GM23248 (cell line): ENCODE results near the gene C20orf202. TPM values are rescaled to one million over a fixed set of nuclear protein-coding genes. Genes with fewer than 3 reads are reported as not detected.

Source experiments
- DNase-seq: peaks from one replicate; pipeline ENCODE4 v3.0.0-alpha.2; 2015
- H2AFZ ChIP-seq: fragments of 200-600 bp; sonication (generic); 2 replicates; pipeline ENCODE4 v1.6.1; 2016; ENCODE audit warnings: antibody characterized with exemption
- H3F3A ChIP-seq: fragments of 200-600 bp; sonication (generic); 2 replicates; pipeline ENCODE4 v1.6.1; 2016; ENCODE audit warnings: mild to moderate bottlenecking, antibody characterized with exemption, mixed run types; ENCODE audit not compliant: insufficient read depth
- H3K27ac ChIP-seq: fragments of 200-600 bp; sonication (generic); 2 replicates; pipeline ENCODE4 v1.5.1; 2016; ENCODE audit warnings: mild to moderate bottlenecking
- H3K27me3 ChIP-seq: fragments of 200-600 bp; sonication (generic); replicated peaks from 2 replicates; pipeline ENCODE4 v1.6.1; 2016; ENCODE audit warnings: mild to moderate bottlenecking; ENCODE audit not compliant: insufficient read depth
- H3K36me3 ChIP-seq: fragments of 200-600 bp; sonication (generic); 2 replicates; pipeline ENCODE4 v1.6.1; 2016; ENCODE audit warnings: low read depth, mild to moderate bottlenecking
- H3K4me1 ChIP-seq: fragments of 200-600 bp; sonication (generic); 2 replicates; pipeline ENCODE4 v1.6.1; 2016; ENCODE audit warnings: mild to moderate bottlenecking; ENCODE audit not compliant: insufficient read depth
- H3K4me2 ChIP-seq: fragments of 200-600 bp; sonication (generic); one replicate; pipeline ENCODE4 v1.6.1; 2016; ENCODE audit warnings: mild to moderate bottlenecking; ENCODE audit not compliant: unreplicated experiment
- H3K4me3 ChIP-seq: fragments of 200-600 bp; sonication (generic); 2 replicates; pipeline ENCODE4 v1.5.1; 2016; ENCODE audit warnings: mild to moderate bottlenecking
- H3K79me2 ChIP-seq: fragments of 200-600 bp; sonication (generic); 2 replicates; pipeline ENCODE4 v1.6.1; 2016; ENCODE audit warnings: mild to moderate bottlenecking; ENCODE audit not compliant: insufficient read depth
- H3K9ac ChIP-seq: fragments of 200-600 bp; sonication (generic); 2 replicates; pipeline ENCODE4 v1.6.1; 2016; ENCODE audit warnings: mild to moderate bottlenecking
- H3K9me2 ChIP-seq: fragments of 200-600 bp; sonication (generic); 2 replicates; pipeline ENCODE4 v1.6.1; 2016; ENCODE audit warnings: mixed run types, mild to moderate bottlenecking, moderate library complexity; ENCODE audit not compliant: insufficient read depth
- H3K9me3 ChIP-seq: fragments of 200-600 bp; sonication (generic); one replicate; pipeline ENCODE4 v1.6.1; 2017; ENCODE audit warnings: low read depth
- H4K20me1 ChIP-seq: fragments of 200-600 bp; sonication (generic); 2 replicates; pipeline ENCODE4 v1.6.0; 2016; ENCODE audit not compliant: insufficient read depth
- EZH2 ChIP-seq: fragments of 200-600 bp; sonication (generic); IDR thresholded peaks from 2 replicates; pipeline ENCODE4 v1.6.1; 2018; ENCODE audit warnings: antibody characterized with exemption, mild to moderate bottlenecking; ENCODE audit not compliant: insufficient read depth, poor library complexity, severe bottlenecking
- EZH2phosphoT487 ChIP-seq: fragments of 200-600 bp; sonication (generic); IDR thresholded peaks from 2 replicates; pipeline ENCODE4 v1.6.1; 2018; ENCODE audit warnings: antibody characterized with exemption, moderate library complexity, mild to moderate bottlenecking, low read depth; ENCODE audit not compliant: insufficient read depth
- WGBS, 2 experiments: methylation state at CpG; one replicate each; pipeline ENCODE4 v1.1.6; 2015 to 2017; ENCODE audit warnings: low lambda C conversion rate in 2 of 2, low coverage in 1 of 2; ENCODE audit errors: missing lambda C conversion rate in 2 of 2; 5-methylcytosine and 5-hydroxymethylcytosine counted together
- in situ Hi-C: fragments of 300-500 bp; cut with MboI; formaldehyde crosslinking; loops from 2 replicates; pipeline ENCODE4 v1.15.0; 2020
- polyA plus RNA-seq: library from polyadenylated mRNA; unstranded; fragments of >200 nt; fragmentation: Nextera tagmentation; extraction: Ambion mirVana; gene quantifications from 2 replicates; pipeline ENCODE4 v1.2.1, GENCODE V29; 2016
- total RNA-seq: library from RNA; depleted of rRNA; stranded (reverse); fragments of >200 nt; shearing (Covaris generic); gene quantifications from 2 replicates; pipeline ENCODE4 v1.2.3, GENCODE V29; 2014

C20orf202 gene
- total and polyA plus RNA-seq, 2 experiments from 2014 or later: not detected

DNA sequence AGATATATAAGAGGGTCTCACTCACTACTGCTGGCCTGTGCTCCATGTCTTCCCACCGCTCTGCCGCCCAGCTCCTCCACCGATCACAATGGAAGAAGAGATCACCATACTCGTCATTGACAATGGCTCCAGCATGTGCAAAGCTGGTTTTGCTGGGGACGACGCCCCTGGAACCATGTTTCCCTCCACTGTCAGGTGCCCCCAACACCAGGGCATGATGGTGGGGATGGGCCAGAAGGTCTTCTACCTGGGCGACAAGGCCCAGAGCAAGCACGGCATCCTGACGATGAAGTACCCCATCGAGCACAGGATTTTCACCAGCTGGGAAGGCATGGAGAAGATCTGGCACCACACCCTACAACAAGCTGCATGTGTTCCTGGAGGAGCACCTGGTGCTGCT, 42.8 kb upstream of the C20orf202 start:
- 92 to 95% methylated on average over 10 of the region's 10 CpGs for WGBS, 2 experiments
- TF ChIP-seq EZH2: no peak
- no peak for TF ChIP-seq EZH2phosphoT487

DNA sequence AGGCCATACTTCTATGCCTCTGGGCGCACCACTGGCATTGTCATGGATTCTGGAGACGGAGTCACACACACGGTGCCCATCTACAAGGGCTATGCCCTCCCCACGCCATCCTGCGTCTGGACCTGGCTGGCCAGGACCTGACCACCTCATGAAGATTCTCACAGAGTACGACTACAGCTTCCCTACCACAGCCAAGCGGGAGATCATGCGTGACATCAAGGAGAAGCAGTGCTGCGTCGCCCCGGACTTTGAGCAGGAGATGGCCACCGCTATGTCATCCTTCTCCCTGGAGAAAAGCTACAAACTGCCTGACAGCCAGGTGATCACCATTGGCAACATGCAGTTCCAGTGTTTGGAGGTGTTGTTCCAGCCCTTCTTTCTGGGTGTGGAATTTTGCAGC, 42.3 kb upstream of the C20orf202 start:
- no peak overlapping the region for H2AFZ ChIP-seq
- no peak for TF ChIP-seq EZH2
- TF ChIP-seq EZH2phosphoT487: no peak
- no peaks in the 10 kb centered on the region for H3K4me1 ChIP-seq
- H4K20me1 ChIP-seq: no peaks in the 10 kb centered on the region
- H3K27me3 ChIP-seq: no peaks in the 10 kb centered on the region
- H3F3A ChIP-seq: no peaks in the 10 kb centered on the region
- H3K4me2 ChIP-seq: no peak overlapping the region
- no peaks in the 10 kb centered on the region for H3K9me3 ChIP-seq
- no peak overlapping the region for H3K27ac ChIP-seq
- in situ Hi-C loops: no loop called here
- H3K36me3 ChIP-seq: peaks cover 19% of the 10 kb centered on the region
- DNase-seq: no peak
- no peak overlapping the region for H3K9ac ChIP-seq
- H3K4me3 ChIP-seq: no peak overlapping the region
- WGBS, 2 experiments: 96 to 98% methylated on average over 10 to 12 of the region's 12 CpGs
- H3K79me2 ChIP-seq: no peaks in the 10 kb centered on the region
- no peaks in the 10 kb centered on the region for H3K9me2 ChIP-seq

More for the DNA sequence above, 42.8 kb upstream of the C20orf202 start:
- H3K9me3 ChIP-seq: no peaks in the 10 kb centered on the region
- no peaks in the 10 kb centered on the region for H3K9me2 ChIP-seq
- no peak overlapping the region for H3K9ac ChIP-seq
- H3K4me1 ChIP-seq: no peaks in the 10 kb centered on the region
- no peaks in the 10 kb centered on the region for H3K79me2 ChIP-seq
- H3K27ac ChIP-seq: no peak overlapping the region
- H3K4me3 ChIP-seq: no peak overlapping the region
- H3K36me3 ChIP-seq: peaks cover 17% of the 10 kb centered on the region
- H2AFZ ChIP-seq: no peak overlapping the region
- no peak for DNase-seq
- no peaks in the 10 kb centered on the region for H3K27me3 ChIP-seq
- H3F3A ChIP-seq: no peaks in the 10 kb centered on the region
- in situ Hi-C loops: no loop called here
- no peaks in the 10 kb centered on the region for H4K20me1 ChIP-seq
- H3K4me2 ChIP-seq: no peak overlapping the region

DNA sequence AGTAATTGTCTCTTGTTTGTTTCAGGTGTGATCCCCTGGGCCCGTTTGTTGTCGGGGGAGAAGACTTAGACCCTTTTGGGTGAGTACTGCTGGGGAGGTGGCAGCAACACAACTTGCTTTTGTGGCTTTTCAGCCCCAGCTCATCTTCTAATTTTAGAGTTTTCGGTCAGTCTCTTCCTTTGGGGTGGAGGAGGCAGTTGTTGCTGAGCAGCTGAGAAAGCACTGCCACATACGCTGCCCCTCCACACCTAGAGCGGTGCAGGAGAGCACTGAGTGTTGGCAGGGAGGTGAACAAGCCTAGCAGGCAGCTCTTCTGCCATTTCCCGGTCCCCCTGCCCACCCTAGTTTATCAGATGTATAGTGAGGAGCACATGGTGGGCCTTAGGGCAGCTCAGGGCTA, 40.1 kb upstream of the C20orf202 start:
- TF ChIP-seq EZH2phosphoT487 (no peak), EZH2 (no peak)
- H3K27me3 ChIP-seq: no peaks in the 10 kb centered on the region
- no peaks in the 10 kb centered on the region for H3K9me2 ChIP-seq
- H3K9ac ChIP-seq: no peak overlapping the region
- H3K4me2 ChIP-seq: no peak overlapping the region
- H3K36me3 ChIP-seq: peaks cover 32% of the 10 kb centered on the region
- no peaks in the 10 kb centered on the region for H3K4me1 ChIP-seq
- 97 to 99% methylated on average over 6 of the region's 6 CpGs for WGBS, 2 experiments
- H3K27ac ChIP-seq: no peak overlapping the region
- no peak overlapping the region for H2AFZ ChIP-seq
- H3F3A ChIP-seq: no peaks in the 10 kb centered on the region
- H3K79me2 ChIP-seq: no peaks in the 10 kb centered on the region
- H3K4me3 ChIP-seq: no peak overlapping the region
- no peaks in the 10 kb centered on the region for H3K9me3 ChIP-seq
- no peak for DNase-seq
- in situ Hi-C loops: no loop called here
- H4K20me1 ChIP-seq: no peaks in the 10 kb centered on the region

DNA sequence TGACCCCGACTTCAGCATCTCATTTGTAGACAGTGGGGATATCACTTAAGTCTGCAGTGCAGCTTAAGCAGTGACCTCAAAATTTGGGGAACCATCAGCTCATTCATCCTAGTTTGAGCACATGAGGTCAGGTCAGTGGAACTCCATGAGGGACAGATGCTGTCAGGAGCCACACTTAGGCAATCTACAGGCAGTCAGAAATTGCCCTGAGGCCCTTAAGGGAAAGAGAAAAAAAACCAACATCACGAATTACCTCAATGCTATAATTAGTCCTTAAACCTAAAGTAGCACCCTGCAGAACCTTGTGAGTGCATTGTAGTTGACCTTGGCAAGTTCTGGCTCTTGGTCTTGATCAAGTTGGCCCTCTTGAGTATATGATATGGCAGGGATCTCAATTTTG, 39.6 kb upstream of the C20orf202 start:
- H3K79me2 ChIP-seq: no peaks in the 10 kb centered on the region

DNA sequence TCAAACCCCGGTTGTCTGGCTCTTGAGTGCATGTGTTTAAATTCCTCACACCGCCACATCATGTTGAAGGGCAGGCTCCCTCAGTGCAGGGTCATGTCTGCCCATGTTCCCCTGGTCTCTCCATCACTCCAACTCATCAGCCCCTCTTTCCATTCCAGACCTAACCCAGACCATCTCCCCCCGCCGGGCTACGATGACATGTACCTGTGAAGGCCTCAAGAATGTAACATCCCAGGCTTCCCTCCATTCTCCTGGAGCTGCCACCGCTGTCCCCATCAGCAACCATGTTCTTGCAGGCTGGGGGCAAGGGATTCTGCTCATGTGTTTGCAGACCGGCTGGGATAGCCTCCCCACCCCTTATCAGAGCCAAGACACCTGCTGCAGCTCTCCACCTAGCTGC, 38.4 kb upstream of the C20orf202 start:
- 96 to 98% methylated on average over 7 of the region's 7 CpGs for WGBS, 2 experiments
- no peak for DNase-seq
- Histone ChIP-seq H3K4me1 (no peaks in the 10 kb centered on the region), H3K9ac (no peak overlapping the region), H3F3A (no peaks in the 10 kb centered on the region), H3K27me3 (no peaks in the 10 kb centered on the region), H3K4me3 (no peak overlapping the region), H3K4me2 (no peak overlapping the region), H3K9me2 (no peaks in the 10 kb centered on the region), H3K9me3 (no peaks in the 10 kb centered on the region), H4K20me1 (no peaks in the 10 kb centered on the region), H3K79me2 (no peaks in the 10 kb centered on the region), H3K36me3 (peaks cover 36% of the 10 kb centered on the region), H3K27ac (no peak overlapping the region), H2AFZ (no peak overlapping the region)
- TF ChIP-seq EZH2 (no peak), EZH2phosphoT487 (no peak)
- in situ Hi-C loops: no loop called here

More for the DNA sequence above, 39.6 kb upstream of the C20orf202 start:
- 98 to 100% methylated on average over 2 of the region's 2 CpGs for WGBS, 2 experiments
- no peak for TF ChIP-seq EZH2
- no peak for TF ChIP-seq EZH2phosphoT487
- no peaks in the 10 kb centered on the region for H4K20me1 ChIP-seq
- no peaks in the 10 kb centered on the region for H3F3A ChIP-seq
- H3K9ac ChIP-seq: no peak overlapping the region
- no peaks in the 10 kb centered on the region for H3K9me2 ChIP-seq
- in situ Hi-C loops: no loop called here
- H3K36me3 ChIP-seq: peaks cover 32% of the 10 kb centered on the region
- DNase-seq: no peak
- no peak overlapping the region for H3K4me2 ChIP-seq
- H3K4me3 ChIP-seq: no peak overlapping the region
- no peak overlapping the region for H2AFZ ChIP-seq
- no peaks in the 10 kb centered on the region for H3K27me3 ChIP-seq
- H3K27ac ChIP-seq: no peak overlapping the region
- H3K9me3 ChIP-seq: no peaks in the 10 kb centered on the region
- H3K4me1 ChIP-seq: no peaks in the 10 kb centered on the region
